ENCODE results near the gene UPF3A.
"Not testable (repeated sequence)": the region's sequence is repeated elsewhere in the genome, so short reads cannot be mapped to it uniquely, and the experiment has no call there.

Gene UPF3A

GRCh38 chr13:114281351-114282040 is at the start of gene UPF3A:
Gene UPF3A (plus strand): TSS chr13:114281601. CDS start chr13:114281640, 39 bp downstream.
- Histone ChIP-seq H3K4me3 (peak within 1 kb of the TSS; percentile 69), H3K9me3 (no peaks in the 10 kb centered on the region), H3K27me3 (ENCODE audit: low read depth) (no peaks in the 10 kb centered on the region), H3K36me3 (replicated peaks) (peaks cover 35% of the 10 kb centered on the region), H3K4me1 (peaks cover 15% of the 10 kb centered on the region)
- in situ Hi-C loops (cut with MboI; ENCODE audit: low sequenced_read_pairs): no loop called here
- peak; percentile 76 to 91 for DNase-seq (ENCODE audit: low spot score in 2 of 2)

GRCh38 chr13:114231886-114232285 is 49.5 kb upstream of the UPF3A start:
- no peaks in the 10 kb centered on the region for H3K9me3 ChIP-seq
- peaks cover 5% of the 10 kb centered on the region; the same call in 1 of the 2 replicates for H3K4me1 ChIP-seq
- no peak for DNase-seq (ENCODE audit: low spot score in 2 of 2)
- in situ Hi-C loops (cut with MboI; ENCODE audit: low sequenced_read_pairs): no loop called here
- H3K4me3 ChIP-seq: no peak overlapping the region
- no peaks in the 10 kb centered on the region for H3K27me3 ChIP-seq (ENCODE audit: low read depth)
- H3K36me3 ChIP-seq (replicated peaks): peaks cover 4% of the 10 kb centered on the region

GRCh38 chr13:114234266-114234644 is 47.1 kb upstream of the UPF3A start:
- H3K4me1 ChIP-seq: peaks cover 5% of the 10 kb centered on the region; the same call in 1 of the 2 replicates
- in situ Hi-C loops (cut with MboI; ENCODE audit: low sequenced_read_pairs): no loop called here
- peak overlapping the region; percentile 87 for H3K4me3 ChIP-seq
- no peak for DNase-seq (ENCODE audit: low spot score in 2 of 2)
- no peaks in the 10 kb centered on the region for H3K9me3 ChIP-seq
- no peaks in the 10 kb centered on the region for H3K27me3 ChIP-seq (ENCODE audit: low read depth)
- H3K36me3 ChIP-seq (replicated peaks): peaks cover 20% of the 10 kb centered on the region

GRCh38 chr13:114234645-114235421 is 46.6 kb upstream of the UPF3A start, which contains the start of gene CDC16:
Gene CDC16 (plus strand): TSS chr13:114234897. CDS start chr13:114235085, 188 bp downstream.
- Histone ChIP-seq H3K9me3 (no peaks in the 10 kb centered on the region), H3K4me3 (peak within 1 kb of the TSS; percentile 87), H3K4me1 (peaks cover 5% of the 10 kb centered on the region; the same call in 1 of the 2 replicates), H3K27me3 (ENCODE audit: low read depth) (no peaks in the 10 kb centered on the region), H3K36me3 (replicated peaks) (peaks cover 25% of the 10 kb centered on the region)
- peak; percentile 86 to 97 for DNase-seq (ENCODE audit: low spot score in 2 of 2)
- in situ Hi-C loops (cut with MboI; ENCODE audit: low sequenced_read_pairs): no loop called here

- in situ Hi-C loops (cut with MboI; ENCODE audit: low sequenced_read_pairs): no loop called here
These were observed 45.7 kb upstream of the UPF3A start for GRCh38 chr13:114235697-114236096.

GRCh38 chr13:114236227-114236626 is 45.2 kb upstream of the UPF3A start:
- no peak for DNase-seq (ENCODE audit: low spot score in 2 of 2)
- Histone ChIP-seq H3K4me3 (peak overlapping the region; percentile 87), H3K36me3 (replicated peaks) (peaks cover 38% of the 10 kb centered on the region), H3K4me1 (peaks cover 5% of the 10 kb centered on the region; the same call in 1 of the 2 replicates), H3K9me3 (no peaks in the 10 kb centered on the region), H3K27me3 (ENCODE audit: low read depth) (no peaks in the 10 kb centered on the region)
- in situ Hi-C loops (cut with MboI; ENCODE audit: low sequenced_read_pairs): no loop called here

More at GRCh38 chr13:114235697-114236096, 45.7 kb upstream of the UPF3A start:
- peaks cover 33% of the 10 kb centered on the region for H3K36me3 ChIP-seq (replicated peaks)
- H3K4me1 ChIP-seq: peaks cover 5% of the 10 kb centered on the region; the same call in 1 of the 2 replicates
- no peaks in the 10 kb centered on the region for H3K9me3 ChIP-seq
- no peak for DNase-seq (ENCODE audit: low spot score in 2 of 2)
- H3K4me3 ChIP-seq: peak overlapping the region; percentile 87
- H3K27me3 ChIP-seq (ENCODE audit: low read depth): no peaks in the 10 kb centered on the region

GRCh38 chr13:114237415-114238112 is 43.8 kb upstream of the UPF3A start:
- DNase-seq (ENCODE audit: low spot score in 2 of 2): no peak
- no peaks in the 10 kb centered on the region for H3K9me3 ChIP-seq
- H3K36me3 ChIP-seq (replicated peaks): peaks cover 51% of the 10 kb centered on the region
- H3K27me3 ChIP-seq (ENCODE audit: low read depth): no peaks in the 10 kb centered on the region
- no peak overlapping the region for H3K4me3 ChIP-seq
- in situ Hi-C loops (cut with MboI; ENCODE audit: low sequenced_read_pairs): no loop called here
- H3K4me1 ChIP-seq: peaks cover 5% of the 10 kb centered on the region; the same call in 1 of the 2 replicates

- H3K4me1 ChIP-seq: no peaks in the 10 kb centered on the region
- H3K4me3 ChIP-seq: no peak overlapping the region
- no peak for DNase-seq (ENCODE audit: low spot score in 2 of 2)
- no peaks in the 10 kb centered on the region for H3K27me3 ChIP-seq (ENCODE audit: low read depth)
- in situ Hi-C loops (cut with MboI; ENCODE audit: low sequenced_read_pairs): no loop called here
- H3K36me3 ChIP-seq (replicated peaks): peaks cover 90% of the 10 kb centered on the region
- no peaks in the 10 kb centered on the region for H3K9me3 ChIP-seq
These were observed 39.5 kb upstream of the UPF3A start for GRCh38 chr13:114241918-114242317.

- no peaks in the 10 kb centered on the region for H3K9me3 ChIP-seq
- H3K4me3 ChIP-seq: no peak overlapping the region
- H3K27me3 ChIP-seq (ENCODE audit: low read depth): no peaks in the 10 kb centered on the region
- no peaks in the 10 kb centered on the region for H3K4me1 ChIP-seq
- in situ Hi-C loops (cut with MboI; ENCODE audit: low sequenced_read_pairs): no loop called here
- H3K36me3 ChIP-seq (replicated peaks): peaks cover 96% of the 10 kb centered on the region
- DNase-seq (ENCODE audit: low spot score in 2 of 2): no peak
These were observed 37.4 kb upstream of the UPF3A start for GRCh38 chr13:114243971-114244370.

- peaks cover 93% of the 10 kb centered on the region for H3K36me3 ChIP-seq (replicated peaks)
- H3K9me3 ChIP-seq: no peaks in the 10 kb centered on the region
- no peak overlapping the region for H3K4me3 ChIP-seq
- no peaks in the 10 kb centered on the region for H3K4me1 ChIP-seq
- in situ Hi-C loops (cut with MboI; ENCODE audit: low sequenced_read_pairs): no loop called here
- no peaks in the 10 kb centered on the region for H3K27me3 ChIP-seq (ENCODE audit: low read depth)
- DNase-seq (ENCODE audit: low spot score in 2 of 2): no peak
These were observed 36.8 kb upstream of the UPF3A start for GRCh38 chr13:114244637-114245036.

- no peak overlapping the region for H3K4me3 ChIP-seq
- in situ Hi-C loops (cut with MboI; ENCODE audit: low sequenced_read_pairs): no loop called here
- no peaks in the 10 kb centered on the region for H3K9me3 ChIP-seq
- H3K27me3 ChIP-seq (ENCODE audit: low read depth): no peaks in the 10 kb centered on the region
- H3K4me1 ChIP-seq: no peaks in the 10 kb centered on the region
- no peak for DNase-seq (ENCODE audit: low spot score in 2 of 2)
- H3K36me3 ChIP-seq (replicated peaks): peaks cover 79% of the 10 kb centered on the region
These were observed 33.4 kb upstream of the UPF3A start for GRCh38 chr13:114248011-114248410.

GRCh38 chr13:114249077-114249476 is 32.3 kb upstream of the UPF3A start:
- Histone ChIP-seq H3K27me3 (ENCODE audit: low read depth) (no peaks in the 10 kb centered on the region), H3K4me3 (no peak overlapping the region), H3K4me1 (no peaks in the 10 kb centered on the region), H3K9me3 (no peaks in the 10 kb centered on the region), H3K36me3 (replicated peaks) (peaks cover 69% of the 10 kb centered on the region)
- DNase-seq (ENCODE audit: low spot score in 2 of 2): no peak
- in situ Hi-C loops (cut with MboI; ENCODE audit: low sequenced_read_pairs): no loop called here

GRCh38 chr13:114251639-114252440 is 29.6 kb upstream of the UPF3A start:
- H3K4me1 ChIP-seq; H3K27me3 ChIP-seq (ENCODE audit: low read depth); DNase-seq (ENCODE audit: low spot score in 2 of 2); H3K4me3 ChIP-seq; H3K9me3 ChIP-seq; in situ Hi-C loops (cut with MboI; ENCODE audit: low sequenced_read_pairs): not testable (repeated sequence)
- peaks cover 60% of the 10 kb centered on the region for H3K36me3 ChIP-seq (replicated peaks)

Measured in HAP-1 (cell line).